ENCODE measurements around the gene TSSC4. TPM values are rescaled to one million over a fixed set of nuclear protein-coding genes. Genes with fewer than 3 reads are reported as not detected.
"Not testable (repeated sequence)": the region's sequence is repeated elsewhere in the genome, so short reads cannot be mapped to it uniquely, and the experiment has no call there.

The TSSC4 gene
- total RNA-seq: 61.8 and 62.9 TPM in 2 replicates

GRCh38 chr11:2400069-2400761 lies at the start of gene TSSC4:
TSS of gene TSSC4 (plus strand) at chr11:2400750. CDS start at chr11:2402634, 1,884 bp downstream.
- H3K36me3 Mint-ChIP-seq (ENCODE audit: low read depth): peaks cover 29% of the 10 kb centered on the region
- intact Hi-C loops (cut with micrococcal nuclease): loop anchor here (1.0 to 5.0 kb wide), 5 partner anchors 20 to 1397 kb away; partner anchors contain the start of genes CD81, LSP1, NUP98 and TRPM5
- H3K27ac Mint-ChIP-seq: peak within 1 kb of the TSS; percentile 91
- no peaks in the 10 kb centered on the region for H3K9me3 Mint-ChIP-seq
- H3K4me3 Mint-ChIP-seq: peak within 1 kb of the TSS; percentile 93
- peaks cover 11% of the 10 kb centered on the region for H3K4me1 Mint-ChIP-seq
- peaks cover 2% of the 10 kb centered on the region for H3K27me3 Mint-ChIP-seq
- DNase-seq: peak; percentile 100

DNA sequence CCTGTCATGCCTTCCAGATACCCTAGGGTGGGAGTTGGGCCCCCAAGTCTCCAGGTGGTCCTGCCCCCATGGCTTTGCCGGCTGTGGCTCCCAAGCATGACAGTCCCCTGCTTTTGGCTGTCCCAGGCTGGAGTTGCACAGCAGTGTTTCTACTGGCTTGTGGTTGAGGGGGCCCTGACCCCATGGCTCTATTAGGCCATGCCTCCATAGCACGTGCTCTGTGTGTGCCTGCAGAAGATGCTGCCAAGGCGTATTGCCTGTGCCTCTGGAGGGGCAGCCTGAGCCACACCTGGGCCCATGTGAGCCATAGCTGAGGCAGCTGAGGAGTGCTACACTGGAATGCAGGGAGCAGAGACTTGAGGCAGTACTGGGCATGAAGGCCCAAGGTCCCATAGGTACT lies 48.8 kb upstream of the TSSC4 start:
- no peak overlapping the region for H3K27ac Mint-ChIP-seq
- DNase-seq: no peak
- H3K4me1 Mint-ChIP-seq: no peaks in the 10 kb centered on the region
- no peaks in the 10 kb centered on the region for H3K36me3 Mint-ChIP-seq (ENCODE audit: low read depth)
- H3K27me3 Mint-ChIP-seq: no peaks in the 10 kb centered on the region
- H3K9me3 Mint-ChIP-seq: peaks cover 4% of the 10 kb centered on the region
- H3K4me3 Mint-ChIP-seq: no peak overlapping the region
- intact Hi-C loops (cut with micrococcal nuclease): no loop called here

- Mint-ChIP-seq H3K4me1 (no peaks in the 10 kb centered on the region), H3K9me3 (no peaks in the 10 kb centered on the region), H3K36me3 (ENCODE audit: low read depth) (no peaks in the 10 kb centered on the region), H3K4me3 (no peak overlapping the region), H3K27ac (no peak overlapping the region), H3K27me3 (no peaks in the 10 kb centered on the region)
- no peak for DNase-seq
- intact Hi-C loops (cut with micrococcal nuclease): no loop called here
Measured at GRCh38 chr11:2352420-2352819, 48.1 kb upstream of the TSSC4 start.

DNA sequence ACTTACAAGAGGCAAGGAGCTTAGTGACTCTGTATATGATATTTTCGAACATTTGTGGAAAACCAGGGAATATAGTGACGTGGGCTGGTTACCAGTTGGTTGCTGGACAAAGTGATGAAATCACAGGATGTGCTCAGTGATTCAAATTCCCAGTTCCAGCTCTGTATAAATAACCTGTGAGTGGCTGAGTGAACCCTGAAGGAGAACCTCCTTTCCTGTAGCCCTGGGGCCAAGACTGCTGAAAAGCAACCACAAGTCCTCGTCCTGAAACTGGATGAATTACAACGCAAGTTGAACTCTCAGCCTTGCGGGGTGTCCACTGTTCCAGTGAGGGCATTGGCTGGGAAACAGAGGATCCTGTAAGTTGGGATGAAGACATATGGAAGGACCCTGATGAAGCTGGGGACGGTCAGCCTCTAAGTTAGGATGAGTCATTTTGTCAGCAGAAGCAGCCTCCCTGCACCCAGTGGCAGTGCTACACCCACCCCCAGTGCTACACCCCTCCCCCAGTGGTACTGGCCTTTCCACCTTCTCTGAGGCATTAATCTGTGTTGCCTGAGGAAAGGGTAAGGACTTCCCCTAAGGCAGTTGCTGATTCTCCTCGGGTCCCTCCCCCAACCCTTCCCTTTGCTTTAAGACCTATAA lies 45.4 kb upstream of the TSSC4 start:
- intact Hi-C loops (cut with micrococcal nuclease): no loop called here
- H3K9me3 Mint-ChIP-seq: no peaks in the 10 kb centered on the region
- no peak overlapping the region for H3K4me3 Mint-ChIP-seq
- H3K4me1 Mint-ChIP-seq: no peaks in the 10 kb centered on the region
- no peak overlapping the region for H3K27ac Mint-ChIP-seq
- H3K36me3 Mint-ChIP-seq (ENCODE audit: low read depth): no peaks in the 10 kb centered on the region
- no peak for DNase-seq
- no peaks in the 10 kb centered on the region for H3K27me3 Mint-ChIP-seq

- H3K27me3 Mint-ChIP-seq: no peaks in the 10 kb centered on the region
- no peaks in the 10 kb centered on the region for H3K9me3 Mint-ChIP-seq
- no peaks in the 10 kb centered on the region for H3K36me3 Mint-ChIP-seq (ENCODE audit: low read depth)
- no peak for DNase-seq
- H3K4me1 Mint-ChIP-seq: no peaks in the 10 kb centered on the region
- no peak overlapping the region for H3K4me3 Mint-ChIP-seq
- intact Hi-C loops (cut with micrococcal nuclease): no loop called here
- no peak overlapping the region for H3K27ac Mint-ChIP-seq
Measured at GRCh38 chr11:2357246-2357645, 43.3 kb upstream of the TSSC4 start.

GRCh38 chr11:2357651-2358050 lies 42.9 kb upstream of the TSSC4 start:
- H3K27me3 Mint-ChIP-seq; H3K4me3 Mint-ChIP-seq; H3K27ac Mint-ChIP-seq; DNase-seq; H3K36me3 Mint-ChIP-seq (ENCODE audit: low read depth); intact Hi-C loops (cut with micrococcal nuclease); H3K9me3 Mint-ChIP-seq; H3K4me1 Mint-ChIP-seq: not testable (repeated sequence)

DNA sequence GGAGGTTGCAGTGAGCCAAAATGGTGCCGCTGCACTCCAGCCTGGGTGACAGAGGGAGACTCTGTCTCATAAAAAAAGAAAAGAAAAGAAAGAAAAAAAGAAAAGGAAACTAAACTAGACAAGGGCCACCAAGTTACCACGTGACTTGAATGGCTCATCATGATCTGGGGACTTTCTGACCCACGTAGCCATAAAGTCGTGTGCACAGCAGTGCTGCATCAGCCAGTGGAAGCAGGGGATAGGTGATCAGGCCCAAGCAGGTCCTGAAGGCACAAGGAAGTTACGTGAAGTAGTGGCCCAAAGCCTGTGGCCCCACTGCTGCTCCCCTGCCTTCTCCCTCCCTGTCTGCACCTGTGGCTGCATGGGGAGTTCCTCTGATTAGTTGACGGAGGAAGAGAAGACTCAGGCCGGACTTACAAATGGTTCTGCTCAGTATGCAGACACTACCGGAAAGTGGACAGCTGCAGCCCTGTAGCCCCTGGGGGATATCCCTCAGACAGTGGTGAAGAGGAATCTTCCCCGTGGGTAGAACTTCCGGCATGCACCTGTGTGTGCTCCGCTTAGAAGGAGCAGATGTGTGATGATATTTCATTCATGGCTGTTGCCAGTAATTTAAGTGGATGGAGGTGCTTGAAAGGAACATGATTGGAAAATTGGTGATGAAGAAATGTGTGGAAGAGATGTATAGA lies 41.7 kb upstream of the TSSC4 start:
- H3K27me3 Mint-ChIP-seq: no peaks in the 10 kb centered on the region
- intact Hi-C loops (cut with micrococcal nuclease): no loop called here
- no peaks in the 10 kb centered on the region for H3K9me3 Mint-ChIP-seq
- no peak for DNase-seq
- H3K36me3 Mint-ChIP-seq (ENCODE audit: low read depth): no peaks in the 10 kb centered on the region
- H3K27ac Mint-ChIP-seq: no peak overlapping the region
- H3K4me1 Mint-ChIP-seq: no peaks in the 10 kb centered on the region
- no peak overlapping the region for H3K4me3 Mint-ChIP-seq

GRCh38 chr11:2359557-2359956 lies 41.0 kb upstream of the TSSC4 start:
- Mint-ChIP-seq H3K36me3 (ENCODE audit: low read depth) (no peaks in the 10 kb centered on the region), H3K4me1 (no peaks in the 10 kb centered on the region), H3K27me3 (no peaks in the 10 kb centered on the region), H3K9me3 (no peaks in the 10 kb centered on the region), H3K27ac (no peak overlapping the region), H3K4me3 (no peak overlapping the region)
- DNase-seq: no peak
- intact Hi-C loops (cut with micrococcal nuclease): no loop called here

GRCh38 chr11:2360081-2360642 lies 40.4 kb upstream of the TSSC4 start:
- Mint-ChIP-seq H3K4me1 (no peaks in the 10 kb centered on the region), H3K36me3 (ENCODE audit: low read depth) (no peaks in the 10 kb centered on the region), H3K4me3 (no peak overlapping the region), H3K27me3 (no peaks in the 10 kb centered on the region), H3K27ac (no peak overlapping the region), H3K9me3 (no peaks in the 10 kb centered on the region)
- DNase-seq: no peak
- intact Hi-C loops (cut with micrococcal nuclease): no loop called here

DNA sequence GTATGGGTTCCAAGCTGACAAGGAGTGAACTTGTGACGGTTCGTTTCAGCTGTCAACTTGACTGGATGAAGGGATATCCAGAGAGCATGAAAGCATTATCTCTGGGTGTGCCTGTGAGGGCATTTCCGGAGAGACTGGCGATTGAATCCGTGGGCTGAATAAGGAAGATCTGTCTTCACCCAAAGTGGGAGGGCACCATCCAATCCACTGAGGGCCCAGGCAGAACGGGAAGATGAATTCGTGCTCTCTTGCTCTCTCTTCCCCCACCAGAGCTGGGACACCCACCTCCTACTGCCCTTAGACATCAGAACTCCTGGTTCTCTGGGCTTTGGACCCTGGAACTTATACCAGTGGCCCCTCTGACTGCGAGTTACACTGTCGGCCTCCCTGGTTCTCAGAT lies 39.0 kb upstream of the TSSC4 start:
- Mint-ChIP-seq H3K4me3 (no peak overlapping the region), H3K27me3 (no peaks in the 10 kb centered on the region), H3K4me1 (no peaks in the 10 kb centered on the region), H3K9me3 (no peaks in the 10 kb centered on the region), H3K27ac (no peak overlapping the region), H3K36me3 (ENCODE audit: low read depth) (no peaks in the 10 kb centered on the region)
- DNase-seq: no peak
- intact Hi-C loops (cut with micrococcal nuclease): no loop called here

DNA sequence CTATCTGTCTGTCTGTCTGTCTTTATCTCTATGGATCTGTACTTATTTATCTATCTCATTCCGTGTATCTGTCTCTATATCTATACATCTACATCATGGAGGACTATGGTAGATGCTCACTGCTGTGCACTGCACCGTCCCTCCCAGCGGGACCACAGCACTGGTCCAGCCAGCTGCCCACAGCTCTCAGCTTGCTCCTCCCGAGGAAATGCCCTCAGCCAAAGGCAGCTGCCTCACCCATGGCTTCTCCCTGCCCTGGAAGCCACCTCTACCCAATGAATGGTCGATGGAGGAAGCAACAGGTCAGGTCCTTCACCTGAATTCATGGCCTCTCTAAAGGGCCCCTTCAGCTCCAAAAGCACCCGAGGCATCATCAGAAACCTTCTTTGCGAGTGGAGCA lies 38.1 kb upstream of the TSSC4 start:
- no peak for DNase-seq
- intact Hi-C loops (cut with micrococcal nuclease): no loop called here
- Mint-ChIP-seq H3K4me1 (no peaks in the 10 kb centered on the region), H3K4me3 (no peak overlapping the region), H3K36me3 (ENCODE audit: low read depth) (no peaks in the 10 kb centered on the region), H3K9me3 (no peaks in the 10 kb centered on the region), H3K27ac (no peak overlapping the region), H3K27me3 (no peaks in the 10 kb centered on the region)

DNA sequence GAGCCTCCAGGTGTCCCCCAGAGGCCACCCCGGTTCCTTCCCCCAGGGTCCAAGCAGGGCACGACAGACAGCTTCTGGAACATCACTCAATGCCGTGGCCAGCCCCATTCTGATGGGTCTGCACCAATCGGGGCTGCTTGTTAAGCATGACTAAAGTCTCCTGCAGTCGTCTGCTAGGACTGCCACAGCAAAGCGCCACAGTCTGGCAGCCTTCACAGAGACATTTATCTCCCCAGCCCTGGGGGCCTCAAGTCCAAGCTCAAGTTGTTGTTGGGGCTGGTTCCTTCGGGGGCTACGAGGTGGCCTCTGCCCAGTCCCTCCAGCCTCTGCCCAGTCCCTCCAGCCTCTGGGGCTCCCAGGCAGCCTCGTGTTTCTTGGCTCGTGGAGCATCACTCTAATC lies 37.4 kb upstream of the TSSC4 start:
- H3K4me3 Mint-ChIP-seq: no peak overlapping the region
- intact Hi-C loops (cut with micrococcal nuclease): no loop called here
- H3K36me3 Mint-ChIP-seq (ENCODE audit: low read depth): no peaks in the 10 kb centered on the region
- no peak overlapping the region for H3K27ac Mint-ChIP-seq
- H3K27me3 Mint-ChIP-seq: no peaks in the 10 kb centered on the region
- DNase-seq: no peak
- H3K4me1 Mint-ChIP-seq: no peaks in the 10 kb centered on the region
- no peaks in the 10 kb centered on the region for H3K9me3 Mint-ChIP-seq

GRCh38 chr11:2363577-2364370 lies 36.8 kb upstream of the TSSC4 start:
- H3K9me3 Mint-ChIP-seq: no peaks in the 10 kb centered on the region
- H3K4me3 Mint-ChIP-seq: no peak overlapping the region
- intact Hi-C loops (cut with micrococcal nuclease): no loop called here
- no peak for DNase-seq
- no peaks in the 10 kb centered on the region for H3K27me3 Mint-ChIP-seq
- no peak overlapping the region for H3K27ac Mint-ChIP-seq
- no peaks in the 10 kb centered on the region for H3K4me1 Mint-ChIP-seq
- H3K36me3 Mint-ChIP-seq (ENCODE audit: low read depth): no peaks in the 10 kb centered on the region

Data from activated CD4-positive, alpha-beta T cell treated with anti-CD3 and anti-CD28 coated beads, Interleukin-2, amount 10 ng/mL, durations not matched to agents 24 days and 14 days (primary cell).